Measurements from ENCODE around the gene ULK4. TPM values are rescaled to one million over a fixed set of nuclear protein-coding genes. Genes with fewer than 3 reads are reported as not detected.

Gene ULK4
- total and polyA plus RNA-seq, 12 donors: 1.6 to 24.5 (median 6.9) TPM

GRCh38 chr3:41526995-41527573 is 434.8 kb downstream of the ULK4 start:
- 87 to 95% (median 90%) methylated on average over 5 of the region's 5 CpGs for WGBS, 4 donors
- no peaks in the 10 kb centered on the region for H3K4me1 ChIP-seq (replicated peaks in 1 of 2)
- DNase-seq: no peak
- no peak for TF ChIP-seq POLR2A (IDR thresholded peaks at IDR 0.05)
- TF ChIP-seq CTCF (IDR thresholded peaks at IDR 0.05): no peak
- intact Hi-C loops (cut with DNase I): no loop called here
- H3K4me3 ChIP-seq: no peak overlapping the region
- H3K36me3 ChIP-seq (replicated peaks in 1 of 2): no peaks in the 10 kb centered on the region
- H3K27ac ChIP-seq: no peak overlapping the region
- H3K9me3 ChIP-seq (replicated peaks in 1 of 3): no peaks in the 10 kb centered on the region
- no peaks in the 10 kb centered on the region for H3K27me3 ChIP-seq

GRCh38 chr3:41525303-41526064 is 436.4 kb downstream of the ULK4 start:
- Histone ChIP-seq H3K27ac (no peak overlapping the region), H3K4me3 (no peak overlapping the region), H3K27me3 (no peaks in the 10 kb centered on the region), H3K4me1 (replicated peaks in 1 of 2) (no peaks in the 10 kb centered on the region), H3K36me3 (replicated peaks in 1 of 2) (no peaks in the 10 kb centered on the region), H3K9me3 (replicated peaks in 1 of 3) (no peaks in the 10 kb centered on the region)
- 73 to 89% (median 84%) methylated on average over 6 of the region's 6 CpGs for WGBS, 4 donors
- no peak for DNase-seq
- intact Hi-C loops (cut with DNase I): no loop called here
- TF ChIP-seq POLR2A (IDR thresholded peaks at IDR 0.05) (no peak), CTCF (IDR thresholded peaks at IDR 0.05) (no peak)

GRCh38 chr3:41523897-41524296 is 438.0 kb downstream of the ULK4 start:
- intact Hi-C loops (cut with DNase I): no loop called here
- H3K27ac ChIP-seq: no peak overlapping the region
- H3K4me1 ChIP-seq (replicated peaks in 1 of 2): no peaks in the 10 kb centered on the region
- no peaks in the 10 kb centered on the region for H3K27me3 ChIP-seq
- H3K9me3 ChIP-seq (replicated peaks in 1 of 3): no peaks in the 10 kb centered on the region
- H3K4me3 ChIP-seq: no peak overlapping the region
- TF ChIP-seq POLR2A (IDR thresholded peaks at IDR 0.05) (no peak), CTCF (IDR thresholded peaks at IDR 0.05) (no peak)
- no peaks in the 10 kb centered on the region for H3K36me3 ChIP-seq (replicated peaks in 1 of 2)
- 92 to 100% (median 95%) methylated on average over 1 of the region's 1 CpG for WGBS, 4 donors
- DNase-seq: no peak

GRCh38 chr3:41522612-41523011 is 439.3 kb downstream of the ULK4 start:
- no peak for TF ChIP-seq CTCF (IDR thresholded peaks at IDR 0.05)
- no peaks in the 10 kb centered on the region for H3K36me3 ChIP-seq (replicated peaks in 1 of 2)
- H3K4me1 ChIP-seq (replicated peaks in 1 of 2): no peaks in the 10 kb centered on the region
- intact Hi-C loops (cut with DNase I): no loop called here
- no peak overlapping the region for H3K4me3 ChIP-seq
- DNase-seq: no peak
- H3K27me3 ChIP-seq: no peaks in the 10 kb centered on the region
- 88 to 92% (median 89%) methylated on average over 2 of the region's 2 CpGs for WGBS, 4 donors
- H3K27ac ChIP-seq: no peak overlapping the region
- no peaks in the 10 kb centered on the region for H3K9me3 ChIP-seq (replicated peaks in 1 of 3)
